ENCODE data around the gene GPR83.

Gene GPR83

GRCh38 chr11:94400839-94401772, at the start of gene GPR83:
TSS of gene GPR83 (minus strand) at chr11:94401419. CDS start at chr11:94401247, 172 bp downstream.
- in situ Hi-C loops (cut with HindIII; ENCODE audit: low sequenced_read_pairs): no loop called here
- peak within 1 kb of the TSS; percentile 46 for H3K4me3 ChIP-seq (ENCODE audit: low read depth, low read length)
- no peak for DNase-seq (ENCODE audit: low read depth)
- no peak for TF ChIP-seq CTCF (IDR thresholded peaks at IDR 0.05; ENCODE audit: low read depth, low read length, missing control alignments)

- no peak overlapping the region for H3K4me3 ChIP-seq (ENCODE audit: low read depth, low read length)
- in situ Hi-C loops (cut with HindIII; ENCODE audit: low sequenced_read_pairs): no loop called here
- no peak for TF ChIP-seq CTCF (IDR thresholded peaks at IDR 0.05; ENCODE audit: low read depth, low read length, missing control alignments)
- DNase-seq (ENCODE audit: low read depth): no peak
These were observed 48.8 kb upstream of the GPR83 start for GRCh38 chr11:94450048-94450447.

GRCh38 chr11:94449437-94449836, 48.2 kb upstream of the GPR83 start:
- no peak for DNase-seq (ENCODE audit: low read depth)
- no peak for TF ChIP-seq CTCF (IDR thresholded peaks at IDR 0.05; ENCODE audit: low read depth, low read length, missing control alignments)
- in situ Hi-C loops (cut with HindIII; ENCODE audit: low sequenced_read_pairs): no loop called here
- H3K4me3 ChIP-seq (ENCODE audit: low read depth, low read length): no peak overlapping the region

- in situ Hi-C loops (cut with HindIII; ENCODE audit: low sequenced_read_pairs): no loop called here
- no peak for TF ChIP-seq CTCF (IDR thresholded peaks at IDR 0.05; ENCODE audit: low read depth, low read length, missing control alignments)
These were observed 47.8 kb upstream of the GPR83 start for GRCh38 chr11:94449029-94449428.

GRCh38 chr11:94447149-94447548, 45.9 kb upstream of the GPR83 start:
- no peak for DNase-seq (ENCODE audit: low read depth)
- in situ Hi-C loops (cut with HindIII; ENCODE audit: low sequenced_read_pairs): no loop called here
- no peak for TF ChIP-seq CTCF (IDR thresholded peaks at IDR 0.05; ENCODE audit: low read depth, low read length, missing control alignments)
- H3K4me3 ChIP-seq (ENCODE audit: low read depth, low read length): no peak overlapping the region

More at GRCh38 chr11:94449029-94449428, 47.8 kb upstream of the GPR83 start:
- DNase-seq (ENCODE audit: low read depth): no peak
- no peak overlapping the region for H3K4me3 ChIP-seq (ENCODE audit: low read depth, low read length)

- no peak overlapping the region for H3K4me3 ChIP-seq (ENCODE audit: low read depth, low read length)
- no peak for DNase-seq (ENCODE audit: low read depth)
- in situ Hi-C loops (cut with HindIII; ENCODE audit: low sequenced_read_pairs): no loop called here
- no peak for TF ChIP-seq CTCF (IDR thresholded peaks at IDR 0.05; ENCODE audit: low read depth, low read length, missing control alignments)
These were observed 44.4 kb upstream of the GPR83 start for GRCh38 chr11:94445641-94446040.
